ENCODE results near the gene MIA.

GRCh38 chr19:40736661-40737060 lies 38.7 kb upstream of the MIA start:
- TF ChIP-seq ESRRG (CRISPR knock-in tag; IDR thresholded peaks at IDR 0.05) (no peak), ZFP3 (CRISPR knock-in tag; IDR thresholded peaks at IDR 0.05) (no peak), RARB (CRISPR knock-in tag; IDR thresholded peaks at IDR 0.05) (no peak), ZNF565 (CRISPR knock-in tag; conservative IDR thresholded peaks at IDR 0.05; ENCODE audit: low read depth) (no peak), ISL1 (CRISPR knock-in tag; IDR thresholded peaks at IDR 0.05) (no peak), GLIS3 (CRISPR knock-in tag; IDR thresholded peaks at IDR 0.05) (no peak)
- TF ChIP-seq, protein P1, sequence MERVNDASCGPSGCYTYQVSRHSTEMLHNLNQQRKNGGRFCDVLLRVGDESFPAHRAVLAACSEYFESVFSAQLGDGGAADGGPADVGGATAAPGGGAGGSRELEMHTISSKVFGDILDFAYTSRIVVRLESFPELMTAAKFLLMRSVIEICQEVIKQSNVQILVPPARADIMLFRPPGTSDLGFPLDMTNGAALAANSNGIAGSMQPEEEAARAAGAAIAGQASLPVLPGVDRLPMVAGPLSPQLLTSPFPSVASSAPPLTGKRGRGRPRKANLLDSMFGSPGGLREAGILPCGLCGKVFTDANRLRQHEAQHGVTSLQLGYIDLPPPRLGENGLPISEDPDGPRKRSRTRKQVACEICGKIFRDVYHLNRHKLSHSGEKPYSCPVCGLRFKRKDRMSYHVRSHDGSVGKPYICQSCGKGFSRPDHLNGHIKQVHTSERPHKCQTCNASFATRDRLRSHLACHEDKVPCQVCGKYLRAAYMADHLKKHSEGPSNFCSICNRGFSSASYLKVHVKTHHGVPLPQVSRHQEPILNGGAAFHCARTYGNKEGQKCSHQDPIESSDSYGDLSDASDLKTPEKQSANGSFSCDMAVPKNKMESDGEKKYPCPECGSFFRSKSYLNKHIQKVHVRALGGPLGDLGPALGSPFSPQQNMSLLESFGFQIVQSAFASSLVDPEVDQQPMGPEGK (CRISPR knock-in tag; IDR thresholded peaks at IDR 0.05; ENCODE audit: borderline replicate concordance), result no peak
- TF ChIP-seq, protein P2, sequence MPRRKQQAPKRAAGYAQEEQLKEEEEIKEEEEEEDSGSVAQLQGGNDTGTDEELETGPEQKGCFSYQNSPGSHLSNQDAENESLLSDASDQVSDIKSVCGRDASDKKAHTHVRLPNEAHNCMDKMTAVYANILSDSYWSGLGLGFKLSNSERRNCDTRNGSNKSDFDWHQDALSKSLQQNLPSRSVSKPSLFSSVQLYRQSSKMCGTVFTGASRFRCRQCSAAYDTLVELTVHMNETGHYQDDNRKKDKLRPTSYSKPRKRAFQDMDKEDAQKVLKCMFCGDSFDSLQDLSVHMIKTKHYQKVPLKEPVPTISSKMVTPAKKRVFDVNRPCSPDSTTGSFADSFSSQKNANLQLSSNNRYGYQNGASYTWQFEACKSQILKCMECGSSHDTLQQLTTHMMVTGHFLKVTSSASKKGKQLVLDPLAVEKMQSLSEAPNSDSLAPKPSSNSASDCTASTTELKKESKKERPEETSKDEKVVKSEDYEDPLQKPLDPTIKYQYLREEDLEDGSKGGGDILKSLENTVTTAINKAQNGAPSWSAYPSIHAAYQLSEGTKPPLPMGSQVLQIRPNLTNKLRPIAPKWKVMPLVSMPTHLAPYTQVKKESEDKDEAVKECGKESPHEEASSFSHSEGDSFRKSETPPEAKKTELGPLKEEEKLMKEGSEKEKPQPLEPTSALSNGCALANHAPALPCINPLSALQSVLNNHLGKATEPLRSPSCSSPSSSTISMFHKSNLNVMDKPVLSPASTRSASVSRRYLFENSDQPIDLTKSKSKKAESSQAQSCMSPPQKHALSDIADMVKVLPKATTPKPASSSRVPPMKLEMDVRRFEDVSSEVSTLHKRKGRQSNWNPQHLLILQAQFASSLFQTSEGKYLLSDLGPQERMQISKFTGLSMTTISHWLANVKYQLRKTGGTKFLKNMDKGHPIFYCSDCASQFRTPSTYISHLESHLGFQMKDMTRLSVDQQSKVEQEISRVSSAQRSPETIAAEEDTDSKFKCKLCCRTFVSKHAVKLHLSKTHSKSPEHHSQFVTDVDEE (CRISPR knock-in tag; IDR thresholded peaks at IDR 0.05), result no peak

All from SK-N-SH treated with all-trans-retinoic acid at 6 μM for 48 hours (cell line).